Subcutaneous adipose tissue (tissue), 4 donors: ENCODE measurements around the gene ZNF785. TPM values are rescaled to one million over a fixed set of nuclear protein-coding genes. Genes with fewer than 3 reads are reported as not detected.

Experiments used
- total RNA-seq, 4 donors: library from RNA; depleted of rRNA; stranded (reverse); fragments of >200 nt; gene quantifications; one replicate each; pipeline ENCODE4 v1.1.0, GENCODE V29; 2016
- TF ChIP-seq, protein P1 (sequence below): fragments of 450-650 bp; IDR thresholded peaks from one replicate; pipeline ENCODE4 v1.5.1; 2016; ENCODE audit warnings: low read depth, mild to moderate bottlenecking, control low read depth, antibody characterized with exemption, moderate library complexity

ZNF785 gene
- total RNA-seq, 4 donors from 2014 or later: 2.9 to 8.4 (median 6.6) TPM

DNA sequence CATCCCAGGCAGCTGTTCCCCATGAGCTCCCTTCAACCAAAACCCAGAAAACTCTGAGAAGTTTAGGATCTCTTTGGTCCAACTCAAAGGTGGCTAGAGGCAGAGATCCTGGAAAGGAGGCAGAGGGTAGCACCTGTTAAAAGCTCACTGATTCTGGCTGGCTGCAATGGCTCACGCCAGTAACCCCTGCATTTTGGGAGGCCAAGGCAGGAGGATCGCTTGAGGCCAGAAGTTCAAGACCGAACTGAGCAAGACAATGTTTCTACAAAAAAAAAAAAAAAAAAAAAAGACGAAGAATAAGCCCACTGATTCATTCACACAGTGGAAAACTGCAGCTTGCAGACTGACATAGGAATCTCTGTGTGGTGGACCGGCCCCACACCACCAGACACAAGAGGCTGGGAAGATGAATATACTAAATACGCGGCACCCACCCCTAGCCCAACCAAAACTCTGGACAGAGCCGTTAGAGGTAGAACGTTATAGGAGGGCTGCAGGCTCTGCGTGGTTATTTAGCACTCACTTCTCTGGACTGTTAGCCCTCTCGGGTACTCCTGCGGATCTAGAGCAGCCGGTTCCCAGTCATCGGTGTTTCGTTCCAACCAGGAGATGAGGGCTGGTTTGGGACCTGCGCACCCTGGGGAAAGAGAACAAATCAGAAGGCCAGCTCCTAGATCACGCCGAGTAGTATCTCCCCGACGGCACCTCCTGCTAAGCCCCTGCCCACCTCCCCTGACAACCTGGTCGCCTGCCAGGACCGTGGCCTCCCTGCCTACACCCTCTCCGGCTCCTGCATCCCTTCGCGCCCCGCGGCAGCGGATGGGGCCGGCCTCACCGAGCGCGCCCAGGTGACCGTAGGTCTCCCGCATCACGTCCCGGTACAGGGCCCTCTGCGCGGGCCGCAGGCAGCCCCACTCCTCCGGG, 23.8 kb upstream of the ZNF785 start:
- TF ChIP-seq, protein P1, sequence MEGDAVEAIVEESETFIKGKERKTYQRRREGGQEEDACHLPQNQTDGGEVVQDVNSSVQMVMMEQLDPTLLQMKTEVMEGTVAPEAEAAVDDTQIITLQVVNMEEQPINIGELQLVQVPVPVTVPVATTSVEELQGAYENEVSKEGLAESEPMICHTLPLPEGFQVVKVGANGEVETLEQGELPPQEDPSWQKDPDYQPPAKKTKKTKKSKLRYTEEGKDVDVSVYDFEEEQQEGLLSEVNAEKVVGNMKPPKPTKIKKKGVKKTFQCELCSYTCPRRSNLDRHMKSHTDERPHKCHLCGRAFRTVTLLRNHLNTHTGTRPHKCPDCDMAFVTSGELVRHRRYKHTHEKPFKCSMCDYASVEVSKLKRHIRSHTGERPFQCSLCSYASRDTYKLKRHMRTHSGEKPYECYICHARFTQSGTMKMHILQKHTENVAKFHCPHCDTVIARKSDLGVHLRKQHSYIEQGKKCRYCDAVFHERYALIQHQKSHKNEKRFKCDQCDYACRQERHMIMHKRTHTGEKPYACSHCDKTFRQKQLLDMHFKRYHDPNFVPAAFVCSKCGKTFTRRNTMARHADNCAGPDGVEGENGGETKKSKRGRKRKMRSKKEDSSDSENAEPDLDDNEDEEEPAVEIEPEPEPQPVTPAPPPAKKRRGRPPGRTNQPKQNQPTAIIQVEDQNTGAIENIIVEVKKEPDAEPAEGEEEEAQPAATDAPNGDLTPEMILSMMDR: no peak

GRCh38 chr16:30606004-30606403, 20.5 kb upstream of the ZNF785 start:
- TF ChIP-seq, protein P1: no peak

- TF ChIP-seq, protein P1: no peak
These were observed 19.7 kb upstream of the ZNF785 start for GRCh38 chr16:30605158-30605557.

DNA sequence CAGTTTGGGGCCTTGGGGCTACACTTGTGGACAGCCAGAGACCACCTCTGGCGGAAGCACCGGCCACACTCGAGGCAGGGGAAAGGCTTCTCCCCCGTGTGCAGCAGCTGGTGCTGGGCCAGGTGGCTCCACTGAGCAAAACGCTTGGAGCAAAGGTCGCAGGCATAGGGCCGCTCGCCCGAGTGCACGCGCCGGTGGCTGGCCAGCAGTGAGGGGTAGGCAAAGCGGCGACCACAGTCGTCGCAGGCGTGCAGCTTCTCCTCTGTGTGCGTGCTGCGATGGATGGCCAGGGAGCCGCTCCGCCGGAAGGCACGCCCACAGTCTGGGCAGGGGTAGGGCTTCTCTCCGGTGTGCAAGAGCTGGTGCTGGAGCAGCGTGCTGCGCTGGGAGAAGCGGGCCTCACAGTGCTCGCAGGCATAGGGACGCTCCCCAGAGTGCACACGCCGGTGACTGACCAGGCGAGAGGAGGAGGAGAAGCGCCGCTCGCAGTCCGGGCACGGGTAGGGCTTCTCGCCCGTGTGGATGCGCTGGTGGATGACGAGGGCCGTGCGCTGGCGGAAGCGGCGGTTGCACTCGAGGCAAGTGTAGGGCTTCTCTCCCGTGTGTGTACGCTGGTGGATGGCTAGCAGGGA, 18.9 kb upstream of the ZNF785 start:
- TF ChIP-seq, protein P1: no peak

GRCh38 chr16:30603945-30604315, 18.4 kb upstream of the ZNF785 start:
- TF ChIP-seq, protein P1: no peak

- TF ChIP-seq, protein P1: no peak
These were observed 17.2 kb upstream of the ZNF785 start for GRCh38 chr16:30602616-30603277.

DNA sequence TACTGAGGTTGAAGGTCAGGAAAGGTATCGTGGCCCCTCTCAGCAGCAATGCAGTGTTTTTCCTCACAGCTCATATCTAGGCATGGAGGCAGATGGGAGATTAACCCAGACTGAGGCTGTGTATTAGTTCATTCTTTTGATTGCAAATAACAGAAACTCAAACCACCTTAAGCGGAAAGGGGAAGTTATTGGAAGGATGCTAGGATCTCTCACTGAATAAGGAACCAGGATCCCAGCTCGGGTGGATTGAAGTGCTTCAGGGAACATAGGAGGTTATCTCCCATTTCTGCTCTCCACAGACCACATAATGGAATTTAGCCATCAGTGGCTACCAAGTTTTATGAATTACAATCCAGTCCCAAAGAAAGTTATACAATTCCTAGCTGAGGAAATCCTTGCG, 16.5 kb upstream of the ZNF785 start:
- TF ChIP-seq, protein P1: no peak
